HepG2 (cell line): ENCODE data around the gene MLLT10. TPM values are rescaled to one million over a fixed set of nuclear protein-coding genes. Genes with fewer than 3 reads are reported as not detected.
A peak's percentile ranks its signal among the peaks of the same experiment; 100 is the strongest.

Experiments
- CAMTA2 ChIP-seq: sonication (generic); formaldehyde crosslinking; IDR thresholded peaks from 2 replicates; pipeline ENCODE4 v1.4.0; 2020; ENCODE audit warnings: mild to moderate bottlenecking, missing genetic modification reagents, borderline replicate concordance
- FOXK2 ChIP-seq: fragments of 450-650 bp; IDR thresholded peaks from 2 replicates; pipeline ENCODE4 v1.6.1; 2016
- KLF9 ChIP-seq: IDR thresholded peaks from 2 replicates; pipeline ENCODE4 v1.6.1; 2016; ENCODE audit warnings: low read depth
- NFIB ChIP-seq: sonication (generic); formaldehyde crosslinking; IDR thresholded peaks from 2 replicates; pipeline ENCODE4 v1.9.0; 2021; ENCODE audit warnings: missing genetic modification reagents, mild to moderate bottlenecking, borderline replicate concordance
- PAF1 ChIP-seq: IDR thresholded peaks from 2 replicates; pipeline ENCODE4 v1.6.1; 2016; ENCODE audit warnings: missing genetic modification reagents, missing compliant biosample characterization
- PREB ChIP-seq: sonication (generic); formaldehyde crosslinking; IDR thresholded peaks from 2 replicates; pipeline ENCODE4 v1.4.0; 2020; ENCODE audit warnings: missing genetic modification reagents
- SIN3A ChIP-seq: IDR thresholded peaks from 2 replicates; pipeline ENCODE4 v1.6.1; 2011; ENCODE audit warnings: low read depth, mild to moderate bottlenecking, control low read depth, low read length, borderline replicate concordance
- ZBTB4 ChIP-seq: sonication (generic); formaldehyde crosslinking; IDR thresholded peaks from 2 replicates; pipeline ENCODE4 v1.4.0; 2020; ENCODE audit warnings: missing genetic modification reagents, mild to moderate bottlenecking, borderline replicate concordance
- ZC3H4 ChIP-seq: sonication (generic); formaldehyde crosslinking; IDR thresholded peaks from 2 replicates; pipeline ENCODE4 v1.4.0; 2020; ENCODE audit warnings: missing genetic modification reagents, borderline replicate concordance
- ZFP37 ChIP-seq: sonication (generic); formaldehyde crosslinking; IDR thresholded peaks from 2 replicates; pipeline ENCODE4 v1.4.0; 2020; ENCODE audit warnings: missing genetic modification reagents, borderline replicate concordance
- ZNF282 ChIP-seq: fragments of 450-650 bp; IDR thresholded peaks from 2 replicates; pipeline ENCODE4 v1.6.1; 2018; ENCODE audit not compliant: partially characterized antibody
- ZNF33A ChIP-seq: sonication (generic); formaldehyde crosslinking; IDR thresholded peaks from 2 replicates; pipeline ENCODE4 v1.5.1; 2020; ENCODE audit warnings: missing genetic modification reagents, mild to moderate bottlenecking, moderate library complexity, borderline replicate concordance
- ZNF562 ChIP-seq: sonication (generic); formaldehyde crosslinking; IDR thresholded peaks from 2 replicates; pipeline ENCODE4 v1.8.0; 2022; ENCODE audit warnings: missing genetic modification reagents, borderline replicate concordance
- ZNF598 ChIP-seq: sonication (generic); formaldehyde crosslinking; IDR thresholded peaks from 2 replicates; pipeline ENCODE4 v1.5.1; 2020; ENCODE audit warnings: mild to moderate bottlenecking, missing genetic modification reagents, borderline replicate concordance
- ZNF788 ChIP-seq: sonication (generic); formaldehyde crosslinking; IDR thresholded peaks from 2 replicates; pipeline ENCODE4 v1.5.0; 2020; ENCODE audit warnings: mild to moderate bottlenecking, missing genetic modification reagents, borderline replicate concordance
- ZNF850 ChIP-seq: sonication (generic); formaldehyde crosslinking; conservative IDR thresholded peaks from 2 replicates; pipeline ENCODE4 v1.9.0; 2021; ENCODE audit warnings: mild to moderate bottlenecking, missing genetic modification reagents
- polyA plus RNA-seq, 8 experiments: library from polyadenylated mRNA; depleted of rRNA in 3 of 8; stranded (reverse) in 7 of 8; unstranded in 1 of 8; fragments of >200 nt; fragmentation: Illumina TruSeq in 4 of 8; extraction: Trizol in 4 of 8; gene quantifications; 2 replicates each; pipeline versions ENCODE4 v1.2.1 to v1.2.3, GENCODE V29; 2011 to 2016; ENCODE audit warnings: low read depth in 4 of 8, missing spikeins in 1 of 8, mixed read lengths in 1 of 8; ENCODE audit not compliant: insufficient read depth in 1 of 8
- total RNA-seq, 5 experiments: library from RNA; depleted of rRNA; stranded (reverse); fragments of >200 nt; fragmentation: Illumina TruSeq; extraction: Trizol; gene quantifications; 2 replicates each; pipeline ENCODE4 v1.2.3, GENCODE V29; 2016; ENCODE audit warnings: low read depth in 1 of 5
- TF ChIP-seq, protein P1 (sequence below): sonication (generic); formaldehyde crosslinking; IDR thresholded peaks from 2 replicates; pipeline ENCODE4 v1.4.0; 2020; ENCODE audit warnings: missing genetic modification reagents, borderline replicate concordance
- TF ChIP-seq, protein P2 (sequence below): sonication (generic); formaldehyde crosslinking; IDR thresholded peaks from 2 replicates; pipeline ENCODE4 v1.4.0; 2020; ENCODE audit warnings: missing genetic modification reagents, borderline replicate concordance

Gene MLLT10
- total and polyA plus RNA-seq, 2 of the 13 experiments (the other 11 are each of a cell fraction or from before 2014, with no cell fraction given): 51.3 to 84.1 TPM

DNA sequence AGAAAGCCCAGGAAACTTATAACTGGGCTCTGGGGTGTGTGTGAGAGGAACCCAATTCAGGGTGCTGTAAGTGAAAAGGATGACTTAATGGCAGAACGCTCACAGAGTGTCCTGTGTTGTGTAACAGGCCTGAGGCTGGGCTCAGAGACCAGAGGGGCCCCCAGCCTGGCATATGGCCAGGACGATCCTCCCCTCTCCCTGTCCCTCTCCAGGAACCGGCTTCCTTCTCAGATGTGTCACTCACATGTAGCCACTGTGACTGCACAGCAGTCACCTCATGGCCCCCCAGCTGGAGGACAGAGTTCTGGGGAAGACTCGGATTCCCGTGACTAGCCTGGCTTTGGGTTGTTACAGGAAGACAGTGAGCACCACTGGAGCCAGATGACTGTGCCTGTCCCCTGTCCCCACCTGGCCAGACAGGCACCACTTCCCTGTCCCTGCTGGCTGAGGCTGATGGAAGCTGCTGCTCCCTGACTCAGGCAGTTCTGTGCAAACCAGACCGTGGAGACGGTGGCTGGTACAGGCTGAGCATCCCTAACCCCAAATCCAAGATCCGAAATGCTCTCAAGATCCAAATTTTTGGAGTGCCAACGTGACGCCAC, 220.5 kb downstream of the MLLT10 start (continued):
- 0 out of 2 replicates have a peak, but pooled peaks have one; percentile 52 for TF ChIP-seq KLF9 (CRISPR knock-in tag)
- TF ChIP-seq ZBTB4 (CRISPR knock-in tag): no peak
- TF ChIP-seq ZNF562: no peak
- TF ChIP-seq ZNF598: no peak
- TF ChIP-seq PREB: no peak
- TF ChIP-seq PAF1 (CRISPR knock-in tag): no peak
- no peak for TF ChIP-seq CAMTA2 (CRISPR knock-in tag)
- no peak for TF ChIP-seq ZC3H4
- TF ChIP-seq ZNF850: no peak
- TF ChIP-seq ZNF282: no peak
- peak; percentile 59; the same call in 1 of the 2 replicates for TF ChIP-seq SIN3A
- TF ChIP-seq ZNF788 (CRISPR knock-in tag): peak; percentile 38; the same call in 1 of the 2 replicates
- TF ChIP-seq, protein P1, sequence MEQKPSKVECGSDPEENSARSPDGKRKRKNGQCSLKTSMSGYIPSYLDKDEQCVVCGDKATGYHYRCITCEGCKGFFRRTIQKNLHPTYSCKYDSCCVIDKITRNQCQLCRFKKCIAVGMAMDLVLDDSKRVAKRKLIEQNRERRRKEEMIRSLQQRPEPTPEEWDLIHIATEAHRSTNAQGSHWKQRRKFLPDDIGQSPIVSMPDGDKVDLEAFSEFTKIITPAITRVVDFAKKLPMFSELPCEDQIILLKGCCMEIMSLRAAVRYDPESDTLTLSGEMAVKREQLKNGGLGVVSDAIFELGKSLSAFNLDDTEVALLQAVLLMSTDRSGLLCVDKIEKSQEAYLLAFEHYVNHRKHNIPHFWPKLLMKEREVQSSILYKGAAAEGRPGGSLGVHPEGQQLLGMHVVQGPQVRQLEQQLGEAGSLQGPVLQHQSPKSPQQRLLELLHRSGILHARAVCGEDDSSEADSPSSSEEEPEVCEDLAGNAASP (CRISPR knock-in tag): no peak
- TF ChIP-seq ZNF33A (CRISPR knock-in tag): no peak
- TF ChIP-seq FOXK2: no peak
- no peak for TF ChIP-seq ZFP37 (CRISPR knock-in tag)
- TF ChIP-seq, protein P2, sequence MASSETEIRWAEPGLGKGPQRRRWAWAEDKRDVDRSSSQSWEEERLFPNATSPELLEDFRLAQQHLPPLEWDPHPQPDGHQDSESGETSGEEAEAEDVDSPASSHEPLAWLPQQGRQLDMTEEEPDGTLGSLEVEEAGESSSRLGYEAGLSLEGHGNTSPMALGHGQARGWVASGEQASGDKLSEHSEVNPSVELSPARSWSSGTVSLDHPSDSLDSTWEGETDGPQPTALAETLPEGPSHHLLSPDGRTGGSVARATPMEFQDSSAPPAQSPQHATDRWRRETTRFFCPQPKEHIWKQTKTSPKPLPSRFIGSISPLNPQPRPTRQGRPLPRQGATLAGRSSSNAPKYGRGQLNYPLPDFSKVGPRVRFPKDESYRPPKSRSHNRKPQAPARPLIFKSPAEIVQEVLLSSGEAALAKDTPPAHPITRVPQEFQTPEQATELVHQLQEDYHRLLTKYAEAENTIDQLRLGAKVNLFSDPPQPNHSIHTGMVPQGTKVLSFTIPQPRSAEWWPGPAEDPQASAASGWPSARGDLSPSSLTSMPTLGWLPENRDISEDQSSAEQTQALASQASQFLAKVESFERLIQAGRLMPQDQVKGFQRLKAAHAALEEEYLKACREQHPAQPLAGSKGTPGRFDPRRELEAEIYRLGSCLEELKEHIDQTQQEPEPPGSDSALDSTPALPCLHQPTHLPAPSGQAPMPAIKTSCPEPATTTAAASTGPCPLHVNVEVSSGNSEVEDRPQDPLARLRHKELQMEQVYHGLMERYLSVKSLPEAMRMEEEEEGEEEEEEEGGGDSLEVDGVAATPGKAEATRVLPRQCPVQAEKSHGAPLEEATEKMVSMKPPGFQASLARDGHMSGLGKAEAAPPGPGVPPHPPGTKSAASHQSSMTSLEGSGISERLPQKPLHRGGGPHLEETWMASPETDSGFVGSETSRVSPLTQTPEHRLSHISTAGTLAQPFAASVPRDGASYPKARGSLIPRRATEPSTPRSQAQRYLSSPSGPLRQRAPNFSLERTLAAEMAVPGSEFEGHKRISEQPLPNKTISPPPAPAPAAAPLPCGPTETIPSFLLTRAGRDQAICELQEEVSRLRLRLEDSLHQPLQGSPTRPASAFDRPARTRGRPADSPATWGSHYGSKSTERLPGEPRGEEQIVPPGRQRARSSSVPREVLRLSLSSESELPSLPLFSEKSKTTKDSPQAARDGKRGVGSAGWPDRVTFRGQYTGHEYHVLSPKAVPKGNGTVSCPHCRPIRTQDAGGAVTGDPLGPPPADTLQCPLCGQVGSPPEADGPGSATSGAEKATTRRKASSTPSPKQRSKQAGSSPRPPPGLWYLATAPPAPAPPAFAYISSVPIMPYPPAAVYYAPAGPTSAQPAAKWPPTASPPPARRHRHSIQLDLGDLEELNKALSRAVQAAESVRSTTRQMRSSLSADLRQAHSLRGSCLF (CRISPR knock-in tag): no peak
- no peak for TF ChIP-seq NFIB (CRISPR knock-in tag)
